Spleen (tissue), 11 donors: ENCODE results near the gene PTPRN2. TPM values are rescaled to one million over a fixed set of nuclear protein-coding genes. Genes with fewer than 3 reads are reported as not detected.

Experiments used
- DNase-seq: peaks from one replicate; pipeline ENCODE4 v3.0.0-alpha.2; 2020
- H3K27ac ChIP-seq, 8 donors: fragments of 200-600 bp; sonication (generic) in 7 of 8; 1 replicate in 4 of 8; 2 replicates in 4 of 8; pipeline versions ENCODE4 v1.5.0 to v1.8.0; 2016 to 2021; ENCODE audit warnings: inconsistent platforms in 4 of 8, mild to moderate bottlenecking in 4 of 8, moderate library complexity in 1 of 8
- H3K27me3 ChIP-seq, 7 donors: fragments of 200-600 bp; sonication (generic) in 6 of 7; replicated peaks in 1 of 7; 1 replicate in 4 of 7; 2 replicates in 3 of 7; pipeline versions ENCODE4 v1.5.0 to v1.8.0; 2016 to 2021; ENCODE audit warnings: inconsistent platforms in 3 of 7, mild to moderate bottlenecking in 1 of 7
- H3K36me3 ChIP-seq, 6 donors: fragments of 200-600 bp; sonication (generic) in 5 of 6; 1 replicate in 4 of 6; 2 replicates in 2 of 6; pipeline versions ENCODE4 v1.5.0 to v1.8.0; 2016 to 2021; ENCODE audit warnings: inconsistent platforms in 2 of 6
- H3K4me1 ChIP-seq, 6 donors: fragments of 200-600 bp; sonication (generic) in 5 of 6; 1 replicate in 3 of 6; 2 replicates in 3 of 6; pipeline versions ENCODE4 v1.5.0 to v1.8.0; 2016 to 2021; ENCODE audit warnings: inconsistent platforms in 3 of 6
- H3K4me3 ChIP-seq, 8 donors: fragments of 200-600 bp; sonication (generic) in 7 of 8; 1 replicate in 4 of 8; 2 replicates in 4 of 8; pipeline versions ENCODE4 v1.5.0 to v1.8.0; 2016 to 2021; ENCODE audit warnings: inconsistent platforms in 4 of 8, mild to moderate bottlenecking in 4 of 8, moderate library complexity in 2 of 8
- H3K9me3 ChIP-seq, 8 donors: fragments of 200-600 bp; sonication (generic) in 7 of 8; 1 replicate in 4 of 8; 2 replicates in 4 of 8; pipeline versions ENCODE4 v1.5.0 to v1.8.0; 2016 to 2021; ENCODE audit warnings: inconsistent platforms in 4 of 8
- CTCF ChIP-seq, 11 experiments: fragments of 200-600 bp in 7 of 11; fragments of 450-650 bp in 4 of 11; sonication (generic) in 4 of 11; IDR thresholded peaks in 8 of 11; conservative IDR thresholded peaks in 3 of 11; 1 replicate in 7 of 11; 2 replicates in 4 of 11; pipeline versions ENCODE4 v1.4.0 to v1.8.0; 2016 to 2021; ENCODE audit warnings: antibody characterized with exemption in 11 of 11, inconsistent platforms in 4 of 11, mild to moderate bottlenecking in 1 of 11
- POLR2A ChIP-seq, 3 donors: fragments of 450-650 bp; IDR thresholded peaks; one replicate each; pipeline ENCODE4 v1.5.1; 2017; ENCODE audit warnings: antibody characterized with exemption in 3 of 3, mild to moderate bottlenecking in 1 of 3
- POLR2AphosphoS5 ChIP-seq, 3 donors: sonication (generic); formaldehyde crosslinking; IDR thresholded peaks; one replicate each; pipeline ENCODE4 v1.5.1; 2017; ENCODE audit warnings: antibody characterized with exemption in 3 of 3
- WGBS, 5 donors: extraction: QIAGEN DNeasy Blood & Tissue Kit in 3 of 5; methylation state at CpG; one replicate each; pipeline versions ENCODE4 v1.1.5 to v1.1.7; 2013 to 2018; 5-methylcytosine and 5-hydroxymethylcytosine counted together
- intact Hi-C: fragments of 100-400 bp; cut with DNase I; formaldehyde crosslinking; loops from one replicate; pipeline ENCODE4 v1.15.0; 2023; ENCODE audit warnings: low total_unique reads
- polyA plus RNA-seq, 3 donors: library from polyadenylated mRNA; stranded (reverse); fragments of 200-250 nt; gene quantifications; one replicate each; pipeline ENCODE4 v1.2.1, GENCODE V29; 2013
- total RNA-seq, 7 donors: library from RNA; depleted of rRNA in 3 of 7; stranded (reverse); fragments of >200 nt in 3 of 7; fragmentation: NEBNext Ultra II Directional in 4 of 7; extraction: Animal tissue kit (Norgen Biotek cat#: 25700) in 4 of 7; gene quantifications; one replicate each; pipeline versions ENCODE4 v1.1.0 to v1.2.1, GENCODE V29; 2016 to 2021
- donor health status: healthy with polysubstance abuse.
- donor health status: DM: no; HTN: no; CAD: no; lungs with moderate emphysema.
- donor health status: DM: no; HTN: no; CAD: no.
- donor health status: Bipolar disorder and iron deficiency.
- donor health status: healthy.
- donor health status: DM: no; HTN: no; CAD: no.
- donor health status: DM: yes; HTN: yes; CAD: no.

Gene PTPRN2
- total and polyA plus RNA-seq, 10 donors = 7.0 to 22.8 (median 16.8) TPM

- Histone ChIP-seq H3K27me3 (peaks cover 0 to 28% (median 0%) of the 10 kb centered on the region in 7 donors), H3K4me1 (no peaks in the 10 kb centered on the region), H3K36me3 (no peaks in the 10 kb centered on the region), H3K9me3 (peaks cover 0 to 4% (median 0%) of the 10 kb centered on the region in 8 donors), H3K4me3 (no peak overlapping the region), H3K27ac (no peak overlapping the region)
- TF ChIP-seq POLR2A (IDR thresholded peaks at IDR 0.05) (no peak), CTCF (IDR thresholded peaks at IDR 0.05 in 8 of 11, conservative IDR thresholded peaks at IDR 0.05 in 3 of 11) (no peak), POLR2AphosphoS5 (IDR thresholded peaks at IDR 0.05) (no peak)
- intact Hi-C loops = no loop called here
- WGBS, 5 donors = 82 to 84% (median 83%) methylated on average over 29 of the region's 29 CpGs
- DNase-seq = no peak
These were observed 137.0 kb downstream of the PTPRN2 start for GRCh38 chr7:158450476-158451124.

GRCh38 chr7:158449942-158450341 lies 137.7 kb downstream of the PTPRN2 start:
- peaks cover 0 to 35% (median 0%) of the 10 kb centered on the region in 7 donors for H3K27me3 ChIP-seq
- peaks cover 0 to 3% (median 0%) of the 10 kb centered on the region in 8 donors for H3K9me3 ChIP-seq
- no peak for DNase-seq
- H3K36me3 ChIP-seq = no peaks in the 10 kb centered on the region
- 84 to 94% (median 89%) methylated on average over 12 of the region's 12 CpGs for WGBS, 5 donors
- TF ChIP-seq POLR2A (IDR thresholded peaks at IDR 0.05) = no peak
- TF ChIP-seq POLR2AphosphoS5 (IDR thresholded peaks at IDR 0.05) = no peak
- no peak for TF ChIP-seq CTCF (IDR thresholded peaks at IDR 0.05 in 8 of 11, conservative IDR thresholded peaks at IDR 0.05 in 3 of 11)
- H3K27ac ChIP-seq = no peak overlapping the region
- H3K4me3 ChIP-seq = no peak overlapping the region
- intact Hi-C loops = no loop called here
- H3K4me1 ChIP-seq = no peaks in the 10 kb centered on the region

GRCh38 chr7:158449266-158449665 lies 138.4 kb downstream of the PTPRN2 start:
- H3K27me3 ChIP-seq = peaks cover 0 to 35% (median 0%) of the 10 kb centered on the region in 7 donors
- no peaks in the 10 kb centered on the region for H3K4me1 ChIP-seq
- H3K27ac ChIP-seq = no peak overlapping the region
- no peaks in the 10 kb centered on the region for H3K9me3 ChIP-seq
- DNase-seq = no peak
- no peaks in the 10 kb centered on the region for H3K36me3 ChIP-seq
- WGBS, 5 donors = 89 to 100% (median 90%) methylated on average over 12 of the region's 12 CpGs
- H3K4me3 ChIP-seq = no peak overlapping the region
- intact Hi-C loops = no loop called here
- TF ChIP-seq POLR2AphosphoS5 (IDR thresholded peaks at IDR 0.05) (no peak), POLR2A (IDR thresholded peaks at IDR 0.05) (no peak), CTCF (IDR thresholded peaks at IDR 0.05 in 8 of 11, conservative IDR thresholded peaks at IDR 0.05 in 3 of 11) (no peak)

- no peaks in the 10 kb centered on the region for H3K4me1 ChIP-seq
- H3K36me3 ChIP-seq = no peaks in the 10 kb centered on the region
- no peak overlapping the region for H3K4me3 ChIP-seq
- 84 to 93% (median 88%) methylated on average over 15 to 16 of the region's 16 CpGs for WGBS, 5 donors
- intact Hi-C loops = no loop called here
- no peak for DNase-seq
- TF ChIP-seq POLR2AphosphoS5 (IDR thresholded peaks at IDR 0.05) (no peak), POLR2A (IDR thresholded peaks at IDR 0.05) (no peak), CTCF (IDR thresholded peaks at IDR 0.05 in 8 of 11, conservative IDR thresholded peaks at IDR 0.05 in 3 of 11) (no peak)
- no peaks in the 10 kb centered on the region for H3K9me3 ChIP-seq
- no peak overlapping the region for H3K27ac ChIP-seq
- H3K27me3 ChIP-seq = peaks cover 0 to 42% (median 0%) of the 10 kb centered on the region in 7 donors
These were observed 139.1 kb downstream of the PTPRN2 start for GRCh38 chr7:158448430-158449100.
